Upper lobe of left lung (tissue), 6 donors: Measurements from ENCODE around the gene SEMA5A. TPM values are rescaled to one million over a fixed set of nuclear protein-coding genes. Genes with fewer than 3 reads are reported as not detected.

Experiments
- ATAC-seq, 2 donors: fragments of 200-7000 bp; cut with Tn5 transposase; one replicate each; pipeline ENCODE4 v1.9.1; 2022; ENCODE audit warnings: mild to moderate bottlenecking in 2 of 2, moderate library complexity in 2 of 2; ENCODE audit not compliant: low FRiP score in 2 of 2
- DNase-seq, 2 donors: peaks; one replicate each; pipeline ENCODE4 v3.0.0-alpha.2; 2019 to 2020
- H3K27ac ChIP-seq, 4 donors: fragments of 200-600 bp; sonication (generic); one replicate each; pipeline ENCODE4 v1.5.1; 2016 to 2019
- H3K27me3 ChIP-seq, 4 donors: fragments of 200-600 bp; sonication (generic); one replicate each; pipeline ENCODE4 v1.5.1; 2017 to 2019
- H3K36me3 ChIP-seq, 4 donors: fragments of 200-600 bp; sonication (generic); one replicate each; pipeline ENCODE4 v1.5.1; 2016 to 2019
- H3K4me1 ChIP-seq, 4 donors: fragments of 200-600 bp; sonication (generic); one replicate each; pipeline ENCODE4 v1.5.1; 2018 to 2019
- H3K4me3 ChIP-seq, 4 donors: fragments of 200-600 bp; sonication (generic); one replicate each; pipeline ENCODE4 v1.5.1; 2017 to 2019; ENCODE audit warnings: mild to moderate bottlenecking in 2 of 4, moderate library complexity in 1 of 4
- H3K9me3 ChIP-seq, 4 donors: fragments of 200-600 bp; sonication (generic); one replicate each; pipeline ENCODE4 v1.5.1; 2018 to 2019
- CTCF ChIP-seq, 6 experiments: fragments of 450-650 bp in 4 of 6; fragments of 200-600 bp in 2 of 6; sonication (generic) in 2 of 6; IDR thresholded peaks; one replicate each; pipeline ENCODE4 v1.5.1; 2016 to 2019; ENCODE audit warnings: antibody characterized with exemption in 6 of 6
- EP300 ChIP-seq, 4 donors: sonication (generic); formaldehyde crosslinking; IDR thresholded peaks; one replicate each; pipeline ENCODE4 v1.5.1; 2017; ENCODE audit warnings: antibody characterized with exemption in 4 of 4, control low read depth in 2 of 4
- POLR2A ChIP-seq, 4 donors: fragments of 450-650 bp; IDR thresholded peaks; one replicate each; pipeline ENCODE4 v1.5.1; 2016 to 2017; ENCODE audit warnings: antibody characterized with exemption in 4 of 4, mild to moderate bottlenecking in 2 of 4
- POLR2AphosphoS5 ChIP-seq, 2 donors: sonication (generic); formaldehyde crosslinking; IDR thresholded peaks; one replicate each; pipeline ENCODE4 v1.5.1; 2017; ENCODE audit warnings: antibody characterized with exemption in 2 of 2
- WGBS, 2 donors: methylation state at CpG; one replicate each; pipeline ENCODE4 v1.1.5; 2017 to 2018; 5-methylcytosine and 5-hydroxymethylcytosine counted together
- total RNA-seq, 6 donors: library from RNA; depleted of rRNA in 4 of 6; stranded (reverse); fragments of >200 nt in 4 of 6; gene quantifications; one replicate each; pipeline versions ENCODE4 v1.1.0 to v1.2.1, GENCODE V29; 2016 to 2021
- donor health status: DM: no; HTN: no; CAD: no; lungs with moderate emphysema.
- donor health status: DM: no; HTN: yes; CAD: no; lungs with severe emphysema.

SEMA5A gene
- total RNA-seq, 6 donors from 2014 or later: 5.2 to 40.5 (median 27.5) TPM

GRCh38 chr5:9047932-9048331 lies 497.9 kb downstream of the SEMA5A start:
- Histone ChIP-seq H3K27me3 (no peaks in the 10 kb centered on the region), H3K4me1 (peaks cover 0 to 3% (median 0%) of the 10 kb centered on the region in 4 donors), H3K36me3 (no peaks in the 10 kb centered on the region), H3K4me3 (no peak overlapping the region), H3K9me3 (no peaks in the 10 kb centered on the region), H3K27ac (peak overlapping the region in 1 of 4 donors; percentile 43)
- ATAC-seq: no peak
- TF ChIP-seq CTCF (IDR thresholded peaks at IDR 0.05) (no peak), POLR2AphosphoS5 (IDR thresholded peaks at IDR 0.05) (no peak), EP300 (IDR thresholded peaks at IDR 0.05) (no peak), POLR2A (IDR thresholded peaks at IDR 0.05) (no peak)
- no peak for DNase-seq
- WGBS, 2 donors: 79 to 84% methylated on average over 4 to 5 of the region's 5 CpGs

- DNase-seq: no peak
- Histone ChIP-seq H3K36me3 (no peaks in the 10 kb centered on the region), H3K4me1 (peaks cover 0 to 3% (median 0%) of the 10 kb centered on the region in 4 donors), H3K9me3 (no peaks in the 10 kb centered on the region), H3K27ac (peak overlapping the region in 2 of 4 donors; percentile 42 to 76), H3K4me3 (no peak overlapping the region), H3K27me3 (no peaks in the 10 kb centered on the region)
- TF ChIP-seq POLR2A (IDR thresholded peaks at IDR 0.05) (no peak), EP300 (IDR thresholded peaks at IDR 0.05) (peak in 1 of 4 donors; percentile 13), POLR2AphosphoS5 (IDR thresholded peaks at IDR 0.05) (peak; percentile 47 to 78)
- WGBS, 2 donors: 62 to 71% methylated on average over 3 of the region's 3 CpGs
- ATAC-seq: peak; percentile 61 to 68
Observed at GRCh38 chr5:9046756-9047481, 499.0 kb downstream of the SEMA5A start.

- H3K27me3 ChIP-seq: no peaks in the 10 kb centered on the region
- H3K4me1 ChIP-seq: peaks cover 0 to 3% (median 0%) of the 10 kb centered on the region in 4 donors
- H3K36me3 ChIP-seq: no peaks in the 10 kb centered on the region
- 58 to 59% methylated on average over 1 to 2 of the region's 2 CpGs for WGBS, 2 donors
- no peak for ATAC-seq
- H3K27ac ChIP-seq: peak overlapping the region in 2 of 4 donors; percentile 42 to 76
- H3K9me3 ChIP-seq: no peaks in the 10 kb centered on the region
- DNase-seq: no peak
- no peak overlapping the region for H3K4me3 ChIP-seq
- no peak for TF ChIP-seq POLR2A (IDR thresholded peaks at IDR 0.05)
Observed at GRCh38 chr5:9045946-9046345, 499.9 kb downstream of the SEMA5A start.

- TF ChIP-seq POLR2A (IDR thresholded peaks at IDR 0.05): no peak
- no peak for TF ChIP-seq POLR2AphosphoS5 (IDR thresholded peaks at IDR 0.05)
- TF ChIP-seq EP300 (IDR thresholded peaks at IDR 0.05): no peak
- TF ChIP-seq CTCF (IDR thresholded peaks at IDR 0.05): no peak
- ATAC-seq (no peak), DNase-seq (no peak)
- Histone ChIP-seq H3K27ac (no peak overlapping the region), H3K4me3 (no peak overlapping the region), H3K9me3 (no peaks in the 10 kb centered on the region), H3K4me1 (peaks cover 0 to 3% (median 0%) of the 10 kb centered on the region in 4 donors), H3K36me3 (no peaks in the 10 kb centered on the region), H3K27me3 (no peaks in the 10 kb centered on the region)
- 100% methylated on average over 1 of the region's 1 CpG for WGBS, 2 donors
Observed at GRCh38 chr5:9042241-9042640, 503.6 kb downstream of the SEMA5A start.

GRCh38 chr5:9040475-9040874 lies 505.4 kb downstream of the SEMA5A start:
- TF ChIP-seq POLR2A (IDR thresholded peaks at IDR 0.05): no peak
- TF ChIP-seq EP300 (IDR thresholded peaks at IDR 0.05): no peak
- TF ChIP-seq POLR2AphosphoS5 (IDR thresholded peaks at IDR 0.05): no peak
- TF ChIP-seq CTCF (IDR thresholded peaks at IDR 0.05): no peak
- Histone ChIP-seq H3K4me1 (no peaks in the 10 kb centered on the region), H3K4me3 (no peak overlapping the region), H3K27ac (no peak overlapping the region), H3K9me3 (no peaks in the 10 kb centered on the region), H3K27me3 (no peaks in the 10 kb centered on the region), H3K36me3 (no peaks in the 10 kb centered on the region)
- DNase-seq (no peak), ATAC-seq (no peak)
- WGBS, 2 donors: 58 to 70% methylated on average over 2 of the region's 2 CpGs

GRCh38 chr5:9037048-9037447 lies 508.8 kb downstream of the SEMA5A start:
- no peaks in the 10 kb centered on the region for H3K27me3 ChIP-seq
- DNase-seq: no peak
- peaks cover 0 to 4% (median 2%) of the 10 kb centered on the region in 4 donors for H3K4me1 ChIP-seq
- 44 to 50% methylated on average over 3 of the region's 3 CpGs for WGBS, 2 donors
- no peak overlapping the region for H3K27ac ChIP-seq
- TF ChIP-seq EP300 (IDR thresholded peaks at IDR 0.05) (no peak), CTCF (IDR thresholded peaks at IDR 0.05) (no peak), POLR2AphosphoS5 (IDR thresholded peaks at IDR 0.05) (no peak), POLR2A (IDR thresholded peaks at IDR 0.05) (no peak)
- H3K4me3 ChIP-seq: no peak overlapping the region
- H3K36me3 ChIP-seq: no peaks in the 10 kb centered on the region
- no peak for ATAC-seq
- no peaks in the 10 kb centered on the region for H3K9me3 ChIP-seq
